Tibial nerve (tissue), 4 donors: ENCODE measurements around the gene FER1L5. TPM values are rescaled to one million over a fixed set of nuclear protein-coding genes. Genes with fewer than 3 reads are reported as not detected.

Experiments
- DNase-seq, 2 donors: peaks; one replicate each; pipeline ENCODE4 v3.0.0-alpha.2; 2019; ENCODE audit warnings: low spot score in 2 of 2
- H3K27ac ChIP-seq, 4 donors: fragments of 200-600 bp; sonication (generic) in 3 of 4; one replicate each; pipeline ENCODE4 v1.5.1; 2017 to 2019; ENCODE audit warnings: mild to moderate bottlenecking in 1 of 4
- H3K27me3 ChIP-seq, 2 donors: fragments of 200-600 bp; sonication (generic) in 1 of 2; one replicate each; pipeline versions ENCODE4 v1.5.1 to v1.6.0; 2017 to 2019
- H3K36me3 ChIP-seq, 3 donors: fragments of 200-600 bp; sonication (generic); one replicate each; pipeline ENCODE4 v1.5.1; 2018 to 2019
- H3K4me1 ChIP-seq, 4 donors: fragments of 200-600 bp; sonication (generic) in 3 of 4; one replicate each; pipeline ENCODE4 v1.5.1; 2017 to 2019
- H3K4me3 ChIP-seq, 4 donors: fragments of 200-600 bp; sonication (generic) in 3 of 4; one replicate each; pipeline ENCODE4 v1.5.1; 2017 to 2019; ENCODE audit warnings: mild to moderate bottlenecking in 1 of 4, moderate library complexity in 1 of 4
- H3K9me3 ChIP-seq, 4 donors: fragments of 200-600 bp; sonication (generic) in 3 of 4; one replicate each; pipeline ENCODE4 v1.5.1; 2017 to 2019
- CTCF ChIP-seq, 5 experiments: fragments of 200-600 bp in 3 of 5; fragments of 450-650 bp in 2 of 5; sonication (generic) in 3 of 5; IDR thresholded peaks; one replicate each; pipeline ENCODE4 v1.5.1; 2016 to 2019; ENCODE audit warnings: antibody characterized with exemption in 5 of 5, mild to moderate bottlenecking in 3 of 5, moderate library complexity in 2 of 5
- EP300 ChIP-seq, 2 donors: sonication (generic); formaldehyde crosslinking; IDR thresholded peaks; one replicate each; pipeline ENCODE4 v1.6.1; 2017; ENCODE audit warnings: antibody characterized with exemption in 2 of 2, mild to moderate bottlenecking in 1 of 2
- POLR2A ChIP-seq, 2 donors: fragments of 450-650 bp; IDR thresholded peaks; one replicate each; pipeline ENCODE4 v1.6.1; 2017; ENCODE audit warnings: antibody characterized with exemption in 2 of 2, mild to moderate bottlenecking in 2 of 2, moderate library complexity in 2 of 2
- WGBS, 2 donors: methylation state at CpG; one replicate each; pipeline ENCODE4 v1.1.5; 2018; 5-methylcytosine and 5-hydroxymethylcytosine counted together
- total RNA-seq, 4 donors: library from RNA; depleted of rRNA; stranded (reverse); fragments of >200 nt; gene quantifications; one replicate each; pipeline ENCODE4 v1.1.0, GENCODE V29; 2016

The FER1L5 gene
- total RNA-seq, 4 donors from 2014 or later, result 0.20 to 0.60 TPM; not detected in 2

GRCh38 chr2:96700086-96700485 is 57.5 kb downstream of the FER1L5 start:
- TF ChIP-seq CTCF (IDR thresholded peaks at IDR 0.05) (no peak), EP300 (IDR thresholded peaks at IDR 0.05) (no peak), POLR2A (IDR thresholded peaks at IDR 0.05) (no peak)
- H3K36me3 ChIP-seq, result peaks cover 0 to 57% (median 0%) of the 10 kb centered on the region in 3 donors
- no peaks in the 10 kb centered on the region for H3K27me3 ChIP-seq
- WGBS, 2 donors, result 93 to 94% methylated on average over 8 of the region's 8 CpGs
- no peaks in the 10 kb centered on the region for H3K4me1 ChIP-seq
- H3K9me3 ChIP-seq, result no peaks in the 10 kb centered on the region
- no peak overlapping the region for H3K4me3 ChIP-seq
- no peak overlapping the region for H3K27ac ChIP-seq
- DNase-seq, result no peak

- Histone ChIP-seq H3K9me3 (no peaks in the 10 kb centered on the region), H3K27ac (no peak overlapping the region), H3K36me3 (peaks cover 0 to 72% (median 0%) of the 10 kb centered on the region in 3 donors), H3K4me3 (no peak overlapping the region), H3K27me3 (no peaks in the 10 kb centered on the region), H3K4me1 (no peaks in the 10 kb centered on the region)
- WGBS, 2 donors, result 93 to 97% methylated on average over 6 of the region's 6 CpGs
- DNase-seq, result no peak
- TF ChIP-seq POLR2A (IDR thresholded peaks at IDR 0.05) (no peak), EP300 (IDR thresholded peaks at IDR 0.05) (no peak), CTCF (IDR thresholded peaks at IDR 0.05) (no peak)
Observed at GRCh38 chr2:96701636-96702035, 59.1 kb downstream of the FER1L5 start.

- Histone ChIP-seq H3K27me3 (no peaks in the 10 kb centered on the region), H3K4me3 (no peak overlapping the region), H3K4me1 (no peaks in the 10 kb centered on the region), H3K27ac (no peak overlapping the region), H3K36me3 (peaks cover 0 to 78% (median 0%) of the 10 kb centered on the region in 3 donors), H3K9me3 (no peaks in the 10 kb centered on the region)
- WGBS, 2 donors, result 89 to 90% methylated on average over 15 to 17 of the region's 17 CpGs
- TF ChIP-seq POLR2A (IDR thresholded peaks at IDR 0.05) (no peak), CTCF (IDR thresholded peaks at IDR 0.05) (no peak), EP300 (IDR thresholded peaks at IDR 0.05) (no peak)
- no peak for DNase-seq
Observed at GRCh38 chr2:96702098-96702785, 59.7 kb downstream of the FER1L5 start.

GRCh38 chr2:96703021-96703751 is 60.6 kb downstream of the FER1L5 start:
- no peak for DNase-seq
- 93 to 96% methylated on average over 16 of the region's 16 CpGs for WGBS, 2 donors
- Histone ChIP-seq H3K9me3 (no peaks in the 10 kb centered on the region), H3K27ac (no peak overlapping the region), H3K36me3 (peaks cover 0 to 80% (median 0%) of the 10 kb centered on the region in 3 donors), H3K4me3 (no peak overlapping the region), H3K27me3 (no peaks in the 10 kb centered on the region), H3K4me1 (no peaks in the 10 kb centered on the region)
- TF ChIP-seq CTCF (IDR thresholded peaks at IDR 0.05), result no peak
- TF ChIP-seq EP300 (IDR thresholded peaks at IDR 0.05), result no peak
- TF ChIP-seq POLR2A (IDR thresholded peaks at IDR 0.05), result no peak

GRCh38 chr2:96710985-96711384 is 68.4 kb downstream of the FER1L5 start:
- 41 to 58% methylated on average over 3 of the region's 3 CpGs for WGBS, 2 donors
- H3K4me1 ChIP-seq, result no peaks in the 10 kb centered on the region
- H3K9me3 ChIP-seq, result no peaks in the 10 kb centered on the region
- TF ChIP-seq POLR2A (IDR thresholded peaks at IDR 0.05) (no peak), EP300 (IDR thresholded peaks at IDR 0.05) (no peak), CTCF (IDR thresholded peaks at IDR 0.05) (no peak)
- H3K36me3 ChIP-seq, result peaks cover 7 to 96% (median 22%) of the 10 kb centered on the region in 3 donors
- H3K27ac ChIP-seq, result peak overlapping the region in 2 of 4 donors; percentile 49 to 53
- no peaks in the 10 kb centered on the region for H3K27me3 ChIP-seq
- DNase-seq, result no peak
- no peak overlapping the region for H3K4me3 ChIP-seq
